Activated T-helper 1 cell treated with anti-CD3 and anti-CD28 coated beads, Interleukin-2, amount 50 U/mL, for 16 hours (primary cell): ENCODE data around the gene PPP1R9B.

Experiments
- DNase-seq, 2 donors: peaks; one replicate each; pipeline ENCODE4 v3.0.0-alpha.2; 2020; ENCODE audit warnings: low read depth in 1 of 2, low spot score in 1 of 2

The PPP1R9B gene

GRCh38 chr17:50157891-50158290 lies 7.4 kb upstream of the PPP1R9B start:
- no peak for DNase-seq

DNA sequence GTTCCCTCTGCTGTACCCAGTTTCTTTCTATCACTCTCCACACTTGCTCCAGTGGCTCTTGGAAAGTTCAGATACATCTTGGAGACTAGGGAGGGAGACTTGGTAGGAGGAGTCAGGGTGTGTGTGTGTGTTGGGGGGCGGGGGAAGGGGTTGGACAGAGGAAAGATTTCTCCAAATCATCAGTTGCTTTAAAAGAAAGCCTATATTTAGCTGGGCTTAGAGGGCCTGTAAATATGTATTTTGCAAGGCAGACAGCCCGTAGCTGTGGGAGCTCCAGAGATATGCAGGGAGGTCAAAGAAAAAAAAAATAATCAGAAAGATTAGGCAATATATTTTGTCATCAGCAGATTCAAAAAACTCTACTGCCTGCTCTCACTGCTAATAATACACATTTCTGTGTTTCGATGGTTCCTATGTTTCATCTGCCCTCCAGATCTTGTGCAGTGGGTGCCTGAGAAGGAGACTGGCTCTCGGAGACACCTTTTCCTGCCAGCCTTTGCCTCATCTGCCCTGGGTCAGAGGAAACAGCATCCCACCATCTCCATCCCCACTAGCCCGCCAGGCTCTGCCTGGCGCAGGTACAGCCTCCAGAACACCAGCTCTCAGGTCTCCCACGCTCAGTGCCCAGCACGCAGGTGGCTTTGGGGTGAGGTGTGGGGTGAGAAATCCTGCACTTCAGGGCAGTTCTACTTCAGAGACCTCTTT lies 4.8 kb upstream of the PPP1R9B start:
- DNase-seq, result no peak

DNA sequence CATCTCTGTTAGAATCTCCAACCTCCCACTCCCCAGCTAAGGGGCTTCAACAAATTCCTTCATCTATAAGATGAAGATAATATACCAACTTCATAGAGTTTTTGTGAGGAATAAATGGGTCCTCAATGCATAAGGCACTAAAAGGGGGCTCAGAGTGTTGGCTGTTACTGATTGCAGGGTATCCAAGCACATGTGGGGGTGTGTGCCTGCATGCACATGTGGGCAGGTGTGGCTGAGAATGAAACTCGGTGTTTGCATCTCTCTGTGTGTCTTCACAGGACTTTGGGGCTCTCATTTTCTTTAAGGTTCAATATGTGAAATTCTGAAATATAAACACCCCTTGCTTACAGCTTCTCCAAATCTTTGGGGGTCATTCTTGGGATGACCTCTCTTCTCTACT lies 4.1 kb upstream of the PPP1R9B start:
- DNase-seq, result no peak

- DNase-seq, result no peak
Observed at GRCh38 chr17:50153650-50154575, 3.4 kb upstream of the PPP1R9B start.

- no peak for DNase-seq
Observed at GRCh38 chr17:50152736-50153135, 2.3 kb upstream of the PPP1R9B start.

DNA sequence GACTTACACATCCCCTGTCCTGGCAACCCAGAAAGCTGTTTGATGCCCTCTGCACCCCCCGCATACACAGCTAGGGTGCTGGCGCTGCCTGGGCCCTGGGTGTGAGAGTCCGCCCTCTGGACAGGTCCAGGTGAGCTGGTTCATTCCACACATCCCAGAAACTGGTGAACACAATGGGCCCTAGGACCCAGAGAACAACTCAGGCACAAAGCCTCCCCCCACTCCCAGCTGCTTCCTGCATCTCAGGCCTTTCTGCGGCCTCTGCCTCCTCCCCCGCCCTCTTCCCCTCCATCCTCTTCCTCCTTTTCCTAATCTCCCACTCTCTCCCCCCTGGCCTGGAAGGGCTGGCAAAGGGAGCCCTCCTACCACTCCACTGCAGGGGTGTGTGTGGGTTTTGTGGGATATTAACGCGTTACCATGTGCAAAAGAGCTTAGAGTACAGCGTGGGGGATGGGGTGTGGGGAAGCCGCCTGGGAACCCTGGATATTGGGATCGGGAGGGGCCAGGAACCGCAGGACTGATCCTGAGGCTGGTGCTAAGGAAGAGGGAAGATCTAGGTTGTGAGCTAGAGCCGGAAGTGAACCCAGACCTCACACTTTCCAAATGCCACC lies 1.6 kb upstream of the PPP1R9B start:
- DNase-seq, result no peak

- DNase-seq, result peak; percentile 66 to 77
Observed at GRCh38 chr17:50151041-50151936, 812 bp upstream of the PPP1R9B start.

DNA sequence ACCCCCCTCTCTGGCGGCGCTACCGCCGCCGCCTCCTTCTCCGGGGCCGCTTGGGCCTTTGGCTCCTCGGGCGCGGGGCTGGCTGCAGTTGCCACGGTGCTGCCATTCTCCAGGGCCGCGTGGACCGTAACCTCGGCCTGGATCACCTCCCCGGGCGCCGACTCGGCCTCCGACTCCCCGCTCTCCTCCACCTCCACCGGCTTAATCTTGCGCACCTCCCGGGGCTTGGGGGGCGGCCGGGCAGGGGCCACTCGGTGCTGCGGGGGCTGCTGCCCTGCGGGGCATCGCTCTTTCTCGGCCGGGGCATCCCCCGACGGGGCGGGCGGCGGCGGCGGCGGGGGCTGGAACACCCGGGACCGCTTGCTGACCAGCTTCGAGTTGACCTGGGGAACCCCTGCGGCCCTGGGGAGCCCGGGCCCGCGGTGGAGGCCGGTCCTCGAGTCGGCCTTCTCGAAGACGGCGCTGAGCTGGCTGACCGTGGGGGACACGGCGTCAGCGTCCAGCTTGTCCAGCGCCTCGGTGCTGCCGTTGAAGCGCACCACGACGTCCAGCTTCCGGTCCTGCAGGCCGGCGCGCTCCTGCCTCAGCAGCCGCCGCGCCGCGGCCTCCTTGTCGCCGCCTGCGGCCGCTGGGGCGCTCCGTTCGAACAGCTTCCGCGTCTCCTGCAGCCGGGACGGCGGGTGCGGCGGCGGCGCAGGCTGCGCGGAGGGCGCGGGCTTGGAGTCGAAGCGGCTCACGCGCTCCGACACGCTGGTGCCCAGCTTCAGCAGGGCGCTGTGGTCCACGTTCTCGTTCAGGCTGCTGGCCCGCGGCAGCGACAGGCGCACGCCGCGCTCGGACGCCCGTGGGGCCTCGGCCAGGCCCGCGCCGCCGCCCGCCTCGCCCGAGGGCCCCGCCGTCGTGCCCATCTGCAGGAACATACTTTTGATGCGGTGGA lies 792 bp downstream of the PPP1R9B start:
- DNase-seq, result peak in 1 of 2 donors; percentile 52

- no peak for DNase-seq
Observed at GRCh38 chr17:50149091-50149416, 1.4 kb downstream of the PPP1R9B start.

- peak in 1 of 2 donors; percentile 69 for DNase-seq
Observed at GRCh38 chr17:50148226-50149090, 2.0 kb downstream of the PPP1R9B start.

GRCh38 chr17:50147841-50148225 lies 2.6 kb downstream of the PPP1R9B start:
- DNase-seq, result no peak

- DNase-seq, result no peak
Observed at GRCh38 chr17:50146927-50147665, 3.4 kb downstream of the PPP1R9B start.

DNA sequence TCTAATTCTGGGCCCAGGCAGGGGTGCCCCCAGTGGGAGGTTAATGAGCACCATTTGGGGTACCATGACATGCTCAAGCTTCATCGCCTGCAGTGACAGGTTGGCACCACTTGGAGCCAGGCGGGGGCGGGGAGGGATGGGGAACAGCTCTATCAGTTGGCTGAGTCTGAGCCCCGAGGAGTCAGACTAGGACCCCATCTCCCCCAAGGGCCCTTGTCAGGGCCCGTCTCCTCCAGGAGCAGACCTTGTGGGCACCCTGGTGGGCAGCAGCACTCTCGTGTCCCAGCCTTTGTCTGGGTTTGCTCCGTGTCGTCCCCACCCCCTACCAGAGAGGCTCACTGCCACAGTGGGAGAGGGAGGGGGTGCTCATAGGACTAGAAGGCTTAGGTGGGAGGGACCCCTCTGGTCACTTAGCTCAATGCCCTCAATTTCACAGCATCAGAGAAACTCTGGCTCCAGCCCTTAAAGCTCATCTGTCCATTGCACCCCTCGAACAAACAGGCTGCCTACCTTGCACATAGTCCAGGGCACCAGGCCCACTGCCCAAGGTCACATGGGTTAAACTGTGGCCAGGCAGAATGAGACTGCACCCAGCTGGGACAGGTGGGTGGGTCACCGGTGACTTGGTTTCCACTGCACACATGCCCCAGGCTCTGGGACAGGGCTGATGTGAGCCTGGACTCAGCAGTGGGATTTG lies 4.1 kb downstream of the PPP1R9B start:
- DNase-seq, result no peak

- DNase-seq, result no peak
Observed at GRCh38 chr17:50145532-50146229, 4.8 kb downstream of the PPP1R9B start.

DNA sequence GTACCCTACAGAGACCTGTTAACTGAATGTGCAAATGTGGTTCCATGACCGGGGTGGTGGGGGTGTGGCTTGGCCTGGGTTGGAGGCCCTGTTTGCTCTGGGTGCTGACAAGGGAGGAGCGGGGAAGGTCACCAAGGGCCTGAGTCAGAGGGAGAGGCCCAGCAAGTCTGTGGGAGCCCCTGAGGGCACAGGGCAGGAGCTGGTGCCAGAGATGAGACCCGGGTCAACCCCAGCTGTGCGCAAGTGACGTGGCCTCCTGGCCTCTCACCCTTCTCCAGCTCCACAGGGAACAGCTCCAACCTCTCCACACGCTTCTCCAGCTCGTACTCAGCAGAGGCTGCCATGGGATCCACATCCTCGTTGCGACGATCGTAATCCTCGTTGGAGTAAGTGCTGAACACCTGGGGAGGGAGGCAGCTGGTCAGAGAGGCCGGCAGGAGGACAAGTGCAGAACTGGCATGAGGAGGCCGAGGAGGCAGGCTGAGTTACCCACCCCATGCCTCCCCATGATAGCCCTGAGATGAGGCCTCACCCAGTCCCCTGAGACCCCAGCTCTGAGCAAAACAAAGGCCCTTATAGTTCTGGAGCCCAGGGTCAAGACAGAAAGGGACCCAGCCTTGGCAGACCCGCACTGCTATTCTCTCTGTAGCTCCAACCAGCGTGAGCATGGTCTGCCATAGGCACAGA lies 5.5 kb downstream of the PPP1R9B start:
- DNase-seq, result no peak

GRCh38 chr17:50144355-50144754 lies 6.1 kb downstream of the PPP1R9B start:
- no peak for DNase-seq
